H9 (cell line): ENCODE data around the gene RNASE8. TPM values are rescaled to one million over a fixed set of nuclear protein-coding genes. Genes with fewer than 3 reads are reported as not detected.

ENCODE experiments used
- DNase-seq: peaks from one replicate; pipeline ENCODE4 v3.0.0-alpha.2; 2017
- H2AFZ ChIP-seq: one replicate; pipeline ENCODE4 v1.6.1; 2013; ENCODE audit warnings: mild to moderate bottlenecking, low read length, control low read depth, moderate library complexity
- H2AK5ac ChIP-seq: 2 replicates; pipeline ENCODE4 v1.6.1; 2013; ENCODE audit warnings: low read length, control low read depth, mixed read lengths; ENCODE audit not compliant: insufficient read length
- H2BK120ac ChIP-seq: one replicate; pipeline ENCODE4 v1.6.1; 2013; ENCODE audit warnings: low read depth, mild to moderate bottlenecking, low read length, control low read depth, inconsistent platforms; ENCODE audit not compliant: poor library complexity, severe bottlenecking
- H2BK12ac ChIP-seq: 2 replicates; pipeline ENCODE4 v1.6.1; 2013; ENCODE audit warnings: low read length, control low read depth, mixed read lengths, low read depth; ENCODE audit not compliant: insufficient read length
- H2BK15ac ChIP-seq: 2 replicates; pipeline ENCODE4 v1.6.1; 2013; ENCODE audit warnings: low read depth, low read length, control low read depth
- H2BK20ac ChIP-seq: one replicate; pipeline ENCODE4 v1.6.1; 2013; ENCODE audit warnings: low read depth, mild to moderate bottlenecking, low read length, control low read depth, inconsistent platforms; ENCODE audit not compliant: poor library complexity, severe bottlenecking
- H2BK5ac ChIP-seq: 2 replicates; pipeline ENCODE4 v1.6.1; 2013; ENCODE audit warnings: low read length, control low read depth, mixed read lengths; ENCODE audit not compliant: insufficient read length
- H3K14ac ChIP-seq: 2 replicates; pipeline ENCODE4 v1.6.1; 2013; ENCODE audit warnings: low read length, control low read depth; ENCODE audit not compliant: insufficient read depth
- H3K18ac ChIP-seq: 2 replicates; pipeline ENCODE4 v1.6.1; 2013; ENCODE audit warnings: low read depth, mild to moderate bottlenecking, mixed read lengths, low read length, control low read depth; ENCODE audit not compliant: insufficient read length
- H3K23ac ChIP-seq: 2 replicates; pipeline ENCODE4 v1.6.1; 2013; ENCODE audit warnings: low read length, control low read depth, mixed read lengths, low read depth; ENCODE audit not compliant: insufficient read length
- H3K23me2 ChIP-seq: 2 replicates; pipeline ENCODE4 v1.6.1; 2013; ENCODE audit warnings: low read depth, mild to moderate bottlenecking, mixed read lengths, low read length, control low read depth; ENCODE audit not compliant: insufficient read length, poor library complexity, severe bottlenecking
- H3K27ac ChIP-seq: 2 replicates; pipeline ENCODE4 v1.5.1; 2013; ENCODE audit warnings: low read length, control low read depth, mixed read lengths, low read depth; ENCODE audit not compliant: insufficient read length
- H3K27me3 ChIP-seq: 2 replicates; pipeline ENCODE4 v1.6.1; 2013; ENCODE audit warnings: low read length, control low read depth, inconsistent platforms; ENCODE audit not compliant: insufficient read depth
- H3K4ac ChIP-seq: 2 replicates; pipeline ENCODE4 v1.6.1; 2013; ENCODE audit warnings: low read depth, mild to moderate bottlenecking, control low read depth, inconsistent platforms, low read length, moderate library complexity
- H3K4me1 ChIP-seq: 2 replicates; pipeline ENCODE4 v1.6.1; 2013; ENCODE audit warnings: low read length, control low read depth, inconsistent platforms; ENCODE audit not compliant: insufficient read depth
- H3K4me2 ChIP-seq: 2 replicates; pipeline ENCODE4 v1.6.1; 2013; ENCODE audit warnings: low read length, control low read depth, mixed read lengths; ENCODE audit not compliant: insufficient read length, insufficient read depth
- H3K56ac ChIP-seq: 2 replicates; pipeline ENCODE4 v1.6.1; 2013; ENCODE audit warnings: low read depth, mild to moderate bottlenecking, mixed read lengths, low read length, control low read depth; ENCODE audit not compliant: insufficient read length
- H3K79me1 ChIP-seq: 2 replicates; pipeline ENCODE4 v1.6.1; 2013; ENCODE audit warnings: low read depth, mild to moderate bottlenecking, moderate library complexity, low read length, control low read depth, inconsistent platforms; ENCODE audit not compliant: insufficient read depth, poor library complexity, severe bottlenecking
- H3K79me2 ChIP-seq: 2 replicates; pipeline ENCODE4 v1.6.1; 2013; ENCODE audit warnings: low read length, control low read depth, inconsistent platforms; ENCODE audit not compliant: insufficient read depth
- H3K9ac ChIP-seq: 2 replicates; pipeline ENCODE4 v1.6.1; 2013; ENCODE audit warnings: low read length, control low read depth, mixed read lengths; ENCODE audit not compliant: insufficient read length; ENCODE audit errors: extremely low read depth
- H3K9me3 ChIP-seq: one replicate; pipeline ENCODE4 v1.6.1; 2013; ENCODE audit warnings: low read depth, low read length, inconsistent platforms; ENCODE audit not compliant: control insufficient read depth
- H3T11ph ChIP-seq: one replicate; pipeline ENCODE4 v1.6.1; 2013; ENCODE audit warnings: mild to moderate bottlenecking, low read length, control low read depth, inconsistent platforms
- H4K20me1 ChIP-seq: one replicate; pipeline ENCODE4 v1.6.1; 2013; ENCODE audit not compliant: control insufficient read depth, insufficient read length, insufficient read depth
- H4K5ac ChIP-seq: 2 replicates; pipeline ENCODE4 v1.6.1; 2013; ENCODE audit warnings: low read depth, mild to moderate bottlenecking, mixed read lengths, low read length, control low read depth; ENCODE audit not compliant: insufficient read length
- H4K8ac ChIP-seq: replicated peaks from 2 replicates; pipeline ENCODE4 v1.6.1; 2013; ENCODE audit warnings: low read length, control low read depth, mixed read lengths, low read depth; ENCODE audit not compliant: insufficient read length
- H4K91ac ChIP-seq: 2 replicates; pipeline ENCODE4 v1.6.1; 2013; ENCODE audit warnings: low read depth, mild to moderate bottlenecking, moderate library complexity, mixed read lengths, low read length, control low read depth; ENCODE audit not compliant: insufficient read length
- H3K27ac Mint-ChIP-seq, 3 experiments: 2 replicates in 2 of 3; 3 replicates in 1 of 3; pipeline ENCODE4 v1.8.0; 2020 to 2021; ENCODE audit warnings: mixed read lengths in 3 of 3, mild to moderate bottlenecking in 1 of 3, moderate library complexity in 1 of 3
- H3K27me3 Mint-ChIP-seq: 2 replicates; pipeline ENCODE4 v1.8.0; 2021; ENCODE audit warnings: low read depth, mild to moderate bottlenecking, moderate library complexity, mixed read lengths
- H3K36me3 Mint-ChIP-seq, 3 experiments: 2 replicates in 2 of 3; 3 replicates in 1 of 3; pipeline ENCODE4 v1.8.0; 2020 to 2021; ENCODE audit warnings: low read depth in 3 of 3, mixed read lengths in 3 of 3; ENCODE audit not compliant: insufficient read depth in 1 of 3
- H3K4me1 Mint-ChIP-seq, 2 experiments: 2 replicates each; pipeline ENCODE4 v1.8.0; 2020; ENCODE audit warnings: mixed read lengths in 2 of 2
- H3K4me3 Mint-ChIP-seq, 2 experiments: 2 replicates in 1 of 2; 3 replicates in 1 of 2; pipeline ENCODE4 v1.8.0; 2020 to 2021; ENCODE audit warnings: mild to moderate bottlenecking in 2 of 2, mixed read lengths in 2 of 2, moderate library complexity in 1 of 2
- H3K9me3 Mint-ChIP-seq, 2 experiments: 2 replicates in 1 of 2; 3 replicates in 1 of 2; pipeline ENCODE4 v1.8.0; 2020; ENCODE audit warnings: mild to moderate bottlenecking in 2 of 2, mixed read lengths in 2 of 2, moderate library complexity in 1 of 2
- WGBS: extraction: QIAGEN DNeasy Blood & Tissue Kit; methylation state at CpG from one replicate; pipeline ENCODE4 v1.1.7; 2013; ENCODE audit warnings: missing lambda C conversion rate, low lambda C conversion rate, mixed read lengths; ENCODE audit not compliant: insufficient read length; ENCODE audit errors: extremely low coverage; 5-methylcytosine and 5-hydroxymethylcytosine counted together
- total RNA-seq: library from RNA; stranded (reverse); gene quantifications from 2 replicates; pipeline ENCODE4 v1.2.1, GENCODE V29; 2021
- TF ChIP-seq, protein P1 (sequence below): fragments of 200-600 bp; sonication (generic); conservative IDR thresholded peaks from 3 replicates; pipeline ENCODE4 v1.8.0; 2021; ENCODE audit warnings: antibody characterized with exemption, mild to moderate bottlenecking

The RNASE8 gene
- total RNA-seq, 1 experiment from 2014 or later = not detected

DNA sequence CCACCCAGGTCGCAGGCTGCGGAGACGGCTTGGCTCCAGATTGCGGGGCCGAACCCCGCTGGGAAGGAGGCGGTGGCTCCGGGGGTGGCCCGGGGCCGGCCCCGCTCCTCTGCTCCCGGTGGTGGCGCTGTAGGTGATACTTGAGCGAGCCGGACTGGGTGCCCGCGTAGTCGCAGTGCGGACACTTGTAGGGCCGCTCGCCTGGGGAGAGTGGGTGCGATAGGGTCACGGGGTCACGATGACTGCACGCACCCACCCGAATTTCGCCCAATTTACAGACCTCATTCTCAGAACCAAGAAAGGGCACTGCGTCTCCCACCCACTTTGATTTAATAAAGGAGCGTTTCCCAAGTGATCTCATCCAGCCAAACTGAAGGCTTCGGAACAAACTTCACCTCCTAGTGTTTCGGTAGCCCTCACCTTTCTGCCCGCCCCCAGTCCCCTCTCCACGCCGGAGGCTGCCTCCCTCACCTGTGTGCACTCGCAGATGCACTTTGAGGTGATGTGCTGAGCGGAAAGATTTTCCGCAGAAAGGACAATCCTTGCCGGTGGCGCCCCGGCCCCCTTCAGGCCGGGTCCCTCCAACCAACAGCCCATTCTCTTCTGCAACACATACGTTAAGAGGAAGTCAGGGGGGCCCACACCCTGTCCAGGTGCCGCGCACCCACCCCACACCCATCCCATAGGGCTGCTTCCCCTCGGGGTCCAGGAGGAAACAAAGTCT is 33.5 kb downstream of the RNASE8 start:
- no peak overlapping the region for H3K4me2 ChIP-seq
- no peaks in the 10 kb centered on the region for H3K27me3 ChIP-seq
- no peak overlapping the region for H4K5ac ChIP-seq
- H2BK20ac ChIP-seq = no peak overlapping the region
- peaks cover 48 to 66% (median 62%) of the 10 kb centered on the region in 3 experiments for H3K36me3 Mint-ChIP-seq
- H2BK15ac ChIP-seq = no peak overlapping the region
- H3K4me1 ChIP-seq = peaks cover 8% of the 10 kb centered on the region
- WGBS = no CpG with 5 or more reads among the region's 45 CpGs
- H3K4me3 Mint-ChIP-seq = peak overlapping the region in 1 of 2 experiments; percentile 22; a peak in 2 of 5 replicates
- no peak overlapping the region for H2AK5ac ChIP-seq
- H3K27me3 Mint-ChIP-seq = peaks cover 2% of the 10 kb centered on the region
- no peaks in the 10 kb centered on the region; a peak in 3 of 5 replicates for H3K9me3 Mint-ChIP-seq
- H2BK12ac ChIP-seq = no peak overlapping the region
- H3K56ac ChIP-seq = no peak overlapping the region
- H3K27ac ChIP-seq = no peak overlapping the region
- H3K4ac ChIP-seq = no peak overlapping the region
- peaks cover 5% of the 10 kb centered on the region for H3K23me2 ChIP-seq
- no peaks in the 10 kb centered on the region for H4K20me1 ChIP-seq
- no peak overlapping the region for H2BK5ac ChIP-seq
- no peak overlapping the region for H3T11ph ChIP-seq
- no peak overlapping the region for H2AFZ ChIP-seq
- TF ChIP-seq, protein P1, sequence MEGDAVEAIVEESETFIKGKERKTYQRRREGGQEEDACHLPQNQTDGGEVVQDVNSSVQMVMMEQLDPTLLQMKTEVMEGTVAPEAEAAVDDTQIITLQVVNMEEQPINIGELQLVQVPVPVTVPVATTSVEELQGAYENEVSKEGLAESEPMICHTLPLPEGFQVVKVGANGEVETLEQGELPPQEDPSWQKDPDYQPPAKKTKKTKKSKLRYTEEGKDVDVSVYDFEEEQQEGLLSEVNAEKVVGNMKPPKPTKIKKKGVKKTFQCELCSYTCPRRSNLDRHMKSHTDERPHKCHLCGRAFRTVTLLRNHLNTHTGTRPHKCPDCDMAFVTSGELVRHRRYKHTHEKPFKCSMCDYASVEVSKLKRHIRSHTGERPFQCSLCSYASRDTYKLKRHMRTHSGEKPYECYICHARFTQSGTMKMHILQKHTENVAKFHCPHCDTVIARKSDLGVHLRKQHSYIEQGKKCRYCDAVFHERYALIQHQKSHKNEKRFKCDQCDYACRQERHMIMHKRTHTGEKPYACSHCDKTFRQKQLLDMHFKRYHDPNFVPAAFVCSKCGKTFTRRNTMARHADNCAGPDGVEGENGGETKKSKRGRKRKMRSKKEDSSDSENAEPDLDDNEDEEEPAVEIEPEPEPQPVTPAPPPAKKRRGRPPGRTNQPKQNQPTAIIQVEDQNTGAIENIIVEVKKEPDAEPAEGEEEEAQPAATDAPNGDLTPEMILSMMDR = no peak
- 0 out of 2 replicates have a peak, but pooled peaks cover under 1% of the 10 kb centered on the region for H3K79me2 ChIP-seq
- H3K9ac ChIP-seq = no peak overlapping the region
- peak overlapping the region; percentile 11 to 93 (median 81); a peak in 4 of 7 replicates for H3K27ac Mint-ChIP-seq
- H3K14ac ChIP-seq = no peak overlapping the region
- no peak overlapping the region for H3K18ac ChIP-seq
- H2BK120ac ChIP-seq = no peak overlapping the region
- H3K4me1 Mint-ChIP-seq = peaks cover 57% of the 10 kb centered on the region in 2 experiments
- no peak overlapping the region for H4K91ac ChIP-seq
- H3K23ac ChIP-seq = no peak overlapping the region
- H3K9me3 ChIP-seq = no peaks in the 10 kb centered on the region
- no peak overlapping the region for H4K8ac ChIP-seq
- DNase-seq = no peak
- H3K79me1 ChIP-seq = no peaks in the 10 kb centered on the region
